ENCODE results near the gene ICAM1. TPM values are rescaled to one million over a fixed set of nuclear protein-coding genes. Genes with fewer than 3 reads are reported as not detected.
A peak's percentile ranks its signal among the peaks of the same experiment; 100 is the strongest.

The ICAM1 gene, protein sequence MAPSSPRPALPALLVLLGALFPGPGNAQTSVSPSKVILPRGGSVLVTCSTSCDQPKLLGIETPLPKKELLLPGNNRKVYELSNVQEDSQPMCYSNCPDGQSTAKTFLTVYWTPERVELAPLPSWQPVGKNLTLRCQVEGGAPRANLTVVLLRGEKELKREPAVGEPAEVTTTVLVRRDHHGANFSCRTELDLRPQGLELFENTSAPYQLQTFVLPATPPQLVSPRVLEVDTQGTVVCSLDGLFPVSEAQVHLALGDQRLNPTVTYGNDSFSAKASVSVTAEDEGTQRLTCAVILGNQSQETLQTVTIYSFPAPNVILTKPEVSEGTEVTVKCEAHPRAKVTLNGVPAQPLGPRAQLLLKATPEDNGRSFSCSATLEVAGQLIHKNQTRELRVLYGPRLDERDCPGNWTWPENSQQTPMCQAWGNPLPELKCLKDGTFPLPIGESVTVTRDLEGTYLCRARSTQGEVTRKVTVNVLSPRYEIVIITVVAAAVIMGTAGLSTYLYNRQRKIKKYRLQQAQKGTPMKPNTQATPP
- 10 to 100 TPM; 33.2 to 33.6 TPM for total RNA-seq

DNA sequence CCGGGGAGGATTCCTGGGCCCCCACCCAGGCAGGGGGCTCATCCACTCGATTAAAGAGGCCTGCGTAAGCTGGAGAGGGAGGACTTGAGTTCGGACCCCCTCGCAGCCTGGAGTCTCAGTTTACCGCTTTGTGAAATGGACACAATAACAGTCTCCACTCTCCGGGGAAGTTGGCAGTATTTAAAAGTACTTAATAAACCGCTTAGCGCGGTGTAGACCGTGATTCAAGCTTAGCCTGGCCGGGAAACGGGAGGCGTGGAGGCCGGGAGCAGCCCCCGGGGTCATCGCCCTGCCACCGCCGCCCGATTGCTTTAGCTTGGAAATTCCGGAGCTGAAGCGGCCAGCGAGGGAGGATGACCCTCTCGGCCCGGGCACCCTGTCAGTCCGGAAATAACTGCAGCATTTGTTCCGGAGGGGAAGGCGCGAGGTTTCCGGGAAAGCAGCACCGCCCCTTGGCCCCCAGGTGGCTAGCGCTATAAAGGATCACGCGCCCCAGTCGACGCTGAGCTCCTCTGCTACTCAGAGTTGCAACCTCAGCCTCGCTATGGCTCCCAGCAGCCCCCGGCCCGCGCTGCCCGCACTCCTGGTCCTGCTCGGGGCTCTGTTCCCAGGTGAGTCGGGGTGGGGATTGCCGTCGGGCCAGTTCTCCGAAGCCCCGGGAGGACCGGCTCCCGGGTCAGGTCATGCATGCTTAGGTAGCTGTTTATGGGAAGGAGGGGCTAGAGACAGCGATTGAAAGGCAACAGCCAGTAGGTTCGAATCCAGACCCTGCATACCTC is at the start of gene ICAM1:
ICAM1 (plus strand) TSS at position 505 of the 779 bp plus-strand sequence; CDS start at position 545, 40 bp downstream.
- Mint-ChIP-seq H3K4me3 (peak within 1 kb of the TSS; percentile 86), H3K27ac (peak within 1 kb of the TSS; percentile 92), H3K36me3 (peaks cover 18% of the 10 kb centered on the region), H3K27me3 (no peaks in the 10 kb centered on the region), H3K9me3 (no peaks in the 10 kb centered on the region), H3K4me1 (peaks cover 27% of the 10 kb centered on the region)
- peak; percentile 82 for DNase-seq

DNA sequence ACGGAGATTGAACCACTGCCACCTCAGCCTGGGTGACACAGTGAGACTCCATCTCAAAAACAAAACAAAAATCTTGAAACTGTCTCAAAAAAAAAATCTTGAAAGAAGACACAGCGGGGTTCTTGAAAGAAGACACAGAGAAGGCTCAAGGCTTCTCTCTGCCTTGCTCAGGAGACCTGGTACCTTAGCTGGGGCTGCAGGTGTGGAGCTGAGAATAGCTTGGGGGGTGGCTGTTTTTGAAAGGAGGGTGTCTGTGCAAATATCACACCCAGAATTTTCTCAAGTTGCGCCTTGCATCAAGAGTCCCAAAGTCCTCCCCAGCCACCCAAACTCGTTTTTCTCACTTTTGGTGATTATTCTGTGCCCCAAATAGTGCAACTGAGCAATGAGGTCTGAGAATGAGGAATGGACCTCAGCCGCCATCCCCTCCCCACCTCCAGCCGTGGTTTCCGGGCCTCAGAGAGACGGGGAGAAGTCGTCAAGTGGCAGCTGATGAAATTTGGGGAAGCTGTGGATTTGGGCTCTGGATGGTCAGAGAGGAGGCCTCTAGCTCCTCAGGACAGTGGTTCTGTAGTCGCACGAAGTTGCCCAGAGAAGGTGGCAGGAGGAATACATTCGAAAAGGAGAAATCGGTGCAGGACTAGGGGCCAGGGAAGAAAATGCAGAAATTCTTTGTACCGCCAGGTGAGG is 48.6 kb upstream of the ICAM1 start:
- DNase-seq: no peak
- Mint-ChIP-seq H3K27me3 (no peaks in the 10 kb centered on the region), H3K27ac (no peak overlapping the region), H3K9me3 (no peaks in the 10 kb centered on the region), H3K4me1 (no peaks in the 10 kb centered on the region), H3K36me3 (no peaks in the 10 kb centered on the region), H3K4me3 (no peak overlapping the region)

DNA sequence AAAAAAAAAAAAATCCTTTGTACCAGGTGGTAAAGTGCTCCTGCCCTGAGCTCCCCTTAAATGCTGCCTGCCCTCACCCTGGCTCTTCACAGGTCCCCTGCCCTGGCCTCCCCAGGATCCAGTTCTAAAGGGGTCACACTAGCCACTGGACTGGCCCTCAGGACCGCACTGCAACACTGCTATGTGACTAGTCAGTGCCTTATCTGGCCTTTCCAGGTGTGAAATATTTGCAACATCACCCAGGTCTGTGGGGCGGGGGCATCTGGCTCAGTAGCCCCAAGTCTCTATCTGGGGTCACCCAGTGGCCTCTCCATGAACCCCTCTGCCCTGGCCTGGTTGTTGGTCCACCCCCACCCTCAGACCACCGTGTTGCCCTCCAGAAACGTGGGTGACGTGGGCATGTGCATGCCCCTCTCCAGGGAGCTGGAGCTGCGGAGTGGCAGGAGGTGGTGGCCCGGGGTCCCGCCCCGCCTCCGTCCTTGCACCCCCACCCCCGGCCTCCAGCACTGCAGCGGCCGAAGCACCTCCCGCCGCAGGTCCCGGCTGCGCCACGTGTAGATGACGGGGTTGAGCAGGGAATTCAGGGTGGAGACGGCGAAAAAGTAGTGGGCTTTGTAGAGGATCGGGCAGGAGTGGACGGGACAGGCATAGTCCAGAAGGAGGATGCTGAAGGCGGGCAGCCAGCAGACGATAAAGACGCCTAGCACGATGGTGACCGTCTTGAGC is 47.3 kb upstream of the ICAM1 start:
- Mint-ChIP-seq H3K4me3 (no peak overlapping the region), H3K4me1 (no peaks in the 10 kb centered on the region), H3K27me3 (no peaks in the 10 kb centered on the region), H3K9me3 (no peaks in the 10 kb centered on the region), H3K36me3 (no peaks in the 10 kb centered on the region), H3K27ac (no peak overlapping the region)
- DNase-seq: no peak

DNA sequence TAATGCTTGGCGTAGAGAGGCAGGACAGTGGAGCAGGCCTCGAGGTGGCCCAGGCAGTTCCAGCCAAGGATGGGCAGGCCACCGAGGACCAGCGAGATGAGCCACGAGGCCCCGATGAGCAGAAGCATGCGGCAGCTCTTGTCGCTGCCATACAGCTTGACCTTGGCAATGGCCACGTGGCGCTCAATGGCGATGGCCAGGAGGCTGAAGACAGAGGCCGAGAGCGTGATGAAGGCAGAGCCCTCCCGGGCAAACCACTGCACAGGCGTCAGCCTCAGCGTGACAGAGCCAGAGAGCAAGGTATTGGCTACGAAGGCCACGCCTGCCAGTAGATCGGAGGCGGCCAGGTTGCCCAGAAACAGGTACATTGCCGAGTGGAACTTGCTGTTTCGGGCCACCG is 46.6 kb upstream of the ICAM1 start:
- Mint-ChIP-seq H3K27ac (no peak overlapping the region), H3K4me3 (no peak overlapping the region), H3K4me1 (peaks cover 2% of the 10 kb centered on the region), H3K9me3 (no peaks in the 10 kb centered on the region), H3K27me3 (no peaks in the 10 kb centered on the region), H3K36me3 (no peaks in the 10 kb centered on the region)
- DNase-seq: no peak

DNA sequence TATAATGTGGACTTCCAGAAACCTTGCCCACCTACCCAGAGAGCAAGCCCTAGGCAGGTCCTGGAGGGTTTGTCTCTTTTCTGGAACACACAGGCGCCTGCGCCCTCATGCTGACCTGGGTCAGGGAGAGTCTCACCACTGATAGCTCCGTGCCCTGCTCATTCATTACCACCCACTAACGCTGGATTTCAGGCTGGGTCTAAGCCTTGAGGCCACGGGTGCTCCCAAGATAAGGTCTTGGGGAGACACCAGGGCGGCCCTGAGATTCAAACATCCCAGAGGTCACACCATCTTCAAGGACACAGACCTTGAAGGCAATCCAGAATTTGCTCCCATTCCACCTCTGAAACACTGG is 44.9 kb upstream of the ICAM1 start:
- no peak overlapping the region for H3K27ac Mint-ChIP-seq
- peaks cover 7% of the 10 kb centered on the region for H3K4me1 Mint-ChIP-seq
- H3K9me3 Mint-ChIP-seq: no peaks in the 10 kb centered on the region
- DNase-seq: no peak
- H3K36me3 Mint-ChIP-seq: no peaks in the 10 kb centered on the region
- no peaks in the 10 kb centered on the region for H3K27me3 Mint-ChIP-seq
- no peak overlapping the region for H3K4me3 Mint-ChIP-seq

DNA sequence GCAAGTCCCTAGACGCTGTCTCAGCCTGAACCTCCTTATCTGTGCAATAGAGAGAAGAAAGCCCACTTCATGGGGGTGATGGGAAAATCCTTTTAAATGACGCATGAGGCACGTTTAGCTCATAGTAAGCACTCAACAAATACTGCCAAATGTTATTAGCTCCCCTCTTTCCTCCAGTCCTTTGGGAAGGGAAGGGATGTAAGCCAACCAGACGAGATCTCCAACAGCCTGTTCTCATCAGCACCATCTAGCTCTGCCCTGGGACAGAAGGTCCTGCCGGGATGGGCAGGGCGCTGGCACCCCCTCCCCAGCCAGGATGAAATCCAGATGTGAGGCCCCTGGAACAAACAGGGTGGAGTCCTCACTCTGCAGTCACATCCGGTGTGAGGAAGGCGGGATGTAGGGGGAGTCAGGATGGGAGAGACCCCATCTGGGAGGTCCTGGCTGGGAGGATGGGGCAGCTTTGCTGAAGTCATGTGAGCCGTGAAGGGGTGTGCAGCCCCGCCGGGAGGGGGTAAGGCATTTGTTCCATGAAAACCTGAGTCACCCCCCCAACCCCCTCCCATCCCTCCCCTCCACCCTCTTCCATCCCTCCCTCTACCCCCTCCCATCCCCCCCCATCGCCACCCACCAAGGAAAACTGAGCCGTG is 44.4 kb upstream of the ICAM1 start:
- no peaks in the 10 kb centered on the region for H3K36me3 Mint-ChIP-seq
- no peak for DNase-seq
- no peaks in the 10 kb centered on the region for H3K27me3 Mint-ChIP-seq
- peaks cover 7% of the 10 kb centered on the region for H3K4me1 Mint-ChIP-seq
- no peaks in the 10 kb centered on the region for H3K9me3 Mint-ChIP-seq
- H3K27ac Mint-ChIP-seq: no peak overlapping the region
- no peak overlapping the region for H3K4me3 Mint-ChIP-seq

DNA sequence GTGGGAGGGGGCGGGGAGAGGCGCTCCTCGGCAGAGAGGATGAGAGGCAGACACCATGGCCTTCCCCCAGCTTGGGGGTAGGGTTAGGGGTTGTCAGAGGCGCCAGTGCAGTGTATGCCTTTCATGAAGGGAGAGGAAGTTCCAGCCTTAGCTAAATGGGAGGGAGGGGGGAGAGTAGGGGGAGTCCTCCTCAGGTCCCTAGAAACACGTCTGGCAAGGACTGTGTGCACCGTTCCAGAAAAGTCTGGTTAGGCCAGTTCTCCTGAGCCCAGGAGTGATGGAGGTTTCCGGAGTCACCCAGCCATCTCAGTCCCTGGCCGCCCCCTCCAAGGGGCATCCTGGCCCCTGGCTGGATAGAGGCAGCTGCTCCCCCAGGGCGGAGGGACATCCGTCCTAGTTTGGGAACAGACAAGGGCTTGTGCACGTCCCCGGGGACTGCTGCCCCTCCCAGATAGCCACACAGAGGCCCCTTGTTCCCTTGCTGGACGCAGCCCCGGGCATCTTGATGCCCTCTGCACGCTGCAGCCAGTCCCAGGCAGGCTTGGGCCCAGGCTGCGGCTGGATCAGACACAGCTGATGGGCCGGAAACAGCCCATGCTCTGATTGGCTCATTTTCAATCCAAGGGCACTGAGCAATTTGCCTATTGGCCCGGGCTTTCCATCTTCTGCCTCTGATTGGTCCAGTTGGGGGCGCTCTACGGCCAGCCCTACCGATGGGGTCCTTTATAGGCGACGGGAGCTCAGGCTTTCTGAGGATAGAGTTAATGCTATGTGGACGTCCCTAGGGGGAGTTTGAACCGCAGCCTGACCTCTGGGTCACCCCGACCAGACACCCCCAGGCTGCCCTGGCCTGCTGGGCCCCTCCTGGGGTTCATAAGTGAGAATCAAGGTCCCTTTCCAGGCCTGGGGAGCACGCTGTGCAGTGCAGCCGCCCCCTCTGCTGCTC is 43.6 kb upstream of the ICAM1 start:
- no peak for DNase-seq
- Mint-ChIP-seq H3K36me3 (no peaks in the 10 kb centered on the region), H3K4me3 (no peak overlapping the region), H3K27me3 (no peaks in the 10 kb centered on the region), H3K4me1 (peaks cover 9% of the 10 kb centered on the region), H3K9me3 (no peaks in the 10 kb centered on the region), H3K27ac (no peak overlapping the region)

DNA sequence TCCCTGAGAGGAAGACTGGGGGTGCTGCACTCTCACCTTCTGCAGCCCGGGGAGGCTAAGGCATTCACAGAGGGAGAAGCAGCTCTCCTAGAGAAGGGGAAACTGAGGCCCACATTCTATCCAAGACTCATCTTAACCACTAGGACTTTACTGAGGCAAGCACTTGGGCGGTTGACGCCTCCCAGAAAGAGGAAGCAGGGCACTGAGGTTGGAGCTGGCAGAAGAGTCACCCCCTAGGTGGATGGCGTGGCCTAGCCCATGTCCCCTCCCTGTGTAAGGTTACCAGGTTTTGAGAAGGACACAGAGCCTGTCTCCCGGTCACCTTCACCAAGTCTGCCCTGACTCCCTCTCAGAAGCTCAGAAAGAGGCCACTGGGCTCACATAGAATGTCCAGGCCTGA is 42.5 kb upstream of the ICAM1 start:
- no peak overlapping the region for H3K27ac Mint-ChIP-seq
- no peaks in the 10 kb centered on the region for H3K9me3 Mint-ChIP-seq
- no peaks in the 10 kb centered on the region for H3K27me3 Mint-ChIP-seq
- no peak overlapping the region for H3K4me3 Mint-ChIP-seq
- H3K36me3 Mint-ChIP-seq: no peaks in the 10 kb centered on the region
- peaks cover 9% of the 10 kb centered on the region for H3K4me1 Mint-ChIP-seq
- no peak for DNase-seq

DNA sequence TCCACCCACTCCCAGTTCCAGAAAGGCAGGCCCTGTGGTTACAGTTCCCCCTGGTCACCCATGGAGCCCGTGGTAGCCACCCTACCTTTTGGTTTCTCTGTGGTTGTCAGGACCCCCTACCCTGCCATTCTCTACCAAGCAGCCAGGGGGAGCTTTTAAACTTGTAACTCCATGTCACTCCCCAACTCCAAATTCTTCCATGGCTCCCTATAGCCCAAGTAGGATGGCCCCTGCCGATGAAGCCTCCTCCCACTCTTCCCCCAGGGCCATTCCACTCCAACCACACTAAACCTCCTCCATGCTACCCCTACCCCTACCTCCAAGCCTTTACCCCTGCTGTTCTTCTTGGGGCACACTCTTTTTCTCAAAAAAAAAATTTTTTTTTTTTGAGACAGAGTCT is 42.0 kb upstream of the ICAM1 start:
- H3K27ac Mint-ChIP-seq: no peak overlapping the region

DNA sequence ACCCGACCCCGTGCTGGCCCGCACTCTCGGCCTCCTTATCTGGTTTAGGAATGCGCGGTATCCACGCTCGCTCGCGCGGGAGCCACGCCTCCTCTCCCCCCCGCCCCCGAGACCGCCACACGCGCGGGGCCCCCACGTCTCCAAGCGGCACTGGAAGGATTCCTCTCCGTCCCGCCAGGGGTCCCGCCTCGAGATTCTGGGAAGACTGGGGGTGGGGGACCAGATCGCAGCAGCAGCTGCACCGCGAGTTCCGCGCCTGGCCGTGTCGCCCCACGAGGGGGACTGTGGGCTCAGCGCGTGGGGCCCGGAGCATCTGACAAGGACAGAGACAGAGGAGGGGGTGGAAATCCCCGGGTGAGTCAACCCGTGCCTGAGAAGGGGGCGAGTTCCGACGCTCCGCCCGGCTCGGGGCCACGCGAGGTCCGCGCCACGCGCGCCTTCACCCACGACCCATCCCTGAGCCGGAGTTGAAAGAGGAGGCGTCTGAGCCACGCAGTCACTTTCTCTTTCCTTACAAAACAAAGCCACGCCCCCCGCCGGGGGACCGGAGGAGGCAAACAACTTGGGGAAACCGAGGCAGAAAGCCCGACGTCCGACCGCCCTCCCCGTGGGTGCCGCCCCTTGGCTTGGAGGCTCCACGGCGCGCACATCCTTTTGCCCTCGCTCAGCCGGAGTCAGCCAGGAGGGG is 40.6 kb upstream of the ICAM1 start:
- Mint-ChIP-seq H3K27me3 (no peaks in the 10 kb centered on the region), H3K4me1 (peaks cover 10% of the 10 kb centered on the region), H3K9me3 (no peaks in the 10 kb centered on the region), H3K36me3 (no peaks in the 10 kb centered on the region), H3K4me3 (peak overlapping the region; percentile 84), H3K27ac (peak overlapping the region; percentile 78)
- peak; percentile 55 for DNase-seq

More for the DNA sequence above, 42.0 kb upstream of the ICAM1 start:
- Mint-ChIP-seq H3K9me3 (no peaks in the 10 kb centered on the region), H3K4me1 (peaks cover 9% of the 10 kb centered on the region), H3K36me3 (no peaks in the 10 kb centered on the region), H3K27me3 (no peaks in the 10 kb centered on the region), H3K4me3 (no peak overlapping the region)
- no peak for DNase-seq

DNA sequence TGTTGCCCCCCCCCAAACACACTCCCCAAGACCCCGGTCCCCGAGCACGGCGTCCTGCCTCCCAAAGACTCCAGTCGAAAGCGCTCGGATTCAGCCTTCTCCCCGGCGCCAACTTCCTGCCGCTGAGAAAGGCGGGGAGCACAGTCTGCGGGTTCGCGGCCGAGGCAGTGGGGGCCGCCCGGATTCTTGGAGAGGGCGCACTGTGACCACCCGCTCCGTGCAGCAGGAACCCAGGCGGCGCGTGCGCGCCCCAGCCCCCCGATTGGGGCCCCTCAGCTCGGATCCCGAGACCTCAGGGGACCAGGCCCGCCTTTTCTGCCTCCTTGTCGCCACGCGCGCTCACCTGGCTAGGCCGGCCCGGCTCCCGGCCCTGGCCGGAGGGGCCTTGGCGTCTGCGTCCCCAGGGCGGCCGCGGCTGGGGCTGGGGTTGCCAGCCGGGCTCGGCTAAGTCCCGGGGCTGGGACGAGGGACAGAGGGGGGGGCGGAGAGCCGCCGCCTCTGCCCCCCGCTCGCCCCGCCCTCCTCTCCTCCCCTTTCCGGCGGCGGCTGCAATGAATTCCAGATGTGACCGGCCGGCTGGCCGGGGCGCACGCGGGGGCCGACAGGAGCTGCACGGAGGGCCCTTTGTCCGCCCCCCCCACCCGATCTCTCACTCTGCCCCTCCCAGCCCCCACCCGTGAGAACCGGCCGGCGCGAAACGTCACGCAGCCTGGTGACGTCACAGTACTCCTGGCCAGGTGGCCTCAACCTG is 39.9 kb upstream of the ICAM1 start, which contains the start of gene S1PR2:
S1PR2 (minus strand) TSS at position 471 of the 751 bp plus-strand sequence. CDS start 6,426 bp downstream, outside the sequence.
- Mint-ChIP-seq H3K9me3 (no peaks in the 10 kb centered on the region), H3K27me3 (no peaks in the 10 kb centered on the region), H3K4me1 (peaks cover 17% of the 10 kb centered on the region), H3K4me3 (peak within 1 kb of the TSS; percentile 84), H3K27ac (peak within 1 kb of the TSS; percentile 78), H3K36me3 (no peaks in the 10 kb centered on the region)
- peak; percentile 75 for DNase-seq

DNA sequence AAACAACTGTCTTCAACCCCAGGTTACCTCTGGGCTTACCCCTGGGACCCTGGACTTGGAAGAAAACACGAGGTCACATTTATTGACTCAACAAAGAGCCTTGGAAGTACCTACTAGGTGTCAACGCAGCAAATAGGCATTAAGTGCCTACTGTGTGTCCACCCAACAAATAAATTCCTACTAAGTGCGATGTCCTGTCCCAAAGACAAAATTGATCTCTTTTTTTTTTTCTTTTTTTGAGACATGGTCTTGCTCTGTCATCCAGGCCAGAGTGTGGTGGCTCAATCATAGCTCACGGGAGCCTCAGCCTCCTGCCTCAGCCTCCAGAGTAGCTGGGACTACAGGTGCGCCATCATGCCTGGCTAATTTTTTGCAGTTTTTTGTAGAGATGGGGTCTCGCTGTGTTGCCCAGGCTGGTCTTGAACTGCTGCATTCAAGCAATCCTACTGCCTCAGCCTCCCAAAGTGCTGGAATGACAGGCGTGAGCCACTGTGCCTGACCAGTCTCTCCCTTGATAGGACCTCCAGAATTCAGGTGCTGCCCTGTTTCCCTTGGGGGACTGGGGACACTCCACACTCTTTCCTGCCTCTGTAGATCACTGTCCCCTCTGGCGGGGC is 39.2 kb upstream of the ICAM1 start:
- Mint-ChIP-seq H3K9me3 (no peaks in the 10 kb centered on the region), H3K4me1 (peaks cover 22% of the 10 kb centered on the region), H3K36me3 (peaks cover 3% of the 10 kb centered on the region), H3K4me3 (peak overlapping the region; percentile 72), H3K27ac (peak overlapping the region; percentile 73), H3K27me3 (no peaks in the 10 kb centered on the region)
- DNase-seq: no peak
